Muscle of leg (tissue), 11 donors: ENCODE data around the gene CRIM1. TPM values are rescaled to one million over a fixed set of nuclear protein-coding genes. Genes with fewer than 3 reads are reported as not detected.

Experiments
- DNase-seq: peaks from one replicate; pipeline ENCODE4 v3.0.0; 2013
- H3K27ac ChIP-seq: one replicate; pipeline ENCODE4 v1.5.1; 2013; ENCODE audit warnings: mild to moderate bottlenecking, low read length, control low read depth
- H3K27me3 ChIP-seq: one replicate; pipeline ENCODE4 v1.6.1; 2013; ENCODE audit warnings: low read length; ENCODE audit not compliant: control insufficient read depth, insufficient read depth
- H3K36me3 ChIP-seq: one replicate; pipeline ENCODE4 v1.6.1; 2013; ENCODE audit warnings: low read length; ENCODE audit not compliant: control insufficient read depth, insufficient read depth
- H3K4me1 ChIP-seq: one replicate; pipeline ENCODE4 v1.6.1; 2013; ENCODE audit warnings: low read length; ENCODE audit not compliant: control insufficient read depth, insufficient read depth
- H3K4me3 ChIP-seq: one replicate; pipeline ENCODE4 v1.5.1; 2013; ENCODE audit warnings: low read length, control low read depth
- H3K9me3 ChIP-seq: replicated peaks from 2 replicates; pipeline ENCODE4 v1.6.1; 2013; ENCODE audit warnings: low read depth, low read length; ENCODE audit not compliant: control insufficient read depth
- WGBS: methylation state at CpG from one replicate; pipeline ENCODE4 v1.1.5; 2013; ENCODE audit warnings: missing lambda C conversion rate; ENCODE audit not compliant: insufficient coverage; 5-methylcytosine and 5-hydroxymethylcytosine counted together
- polyA plus RNA-seq, 8 donors: library from polyadenylated mRNA; unstranded; fragments of 120-200 nt; gene quantifications; one replicate each; pipeline versions ENCODE4 v1.2.1 to v1.2.3, GENCODE V29; 2013; ENCODE audit warnings: inconsistent platforms in 1 of 8, low replicate concordance in 1 of 8; ENCODE audit not compliant: insufficient read length in 8 of 8, insufficient read depth in 1 of 8
- total RNA-seq: library from RNA; stranded (reverse); fragments of 120-200 nt; gene quantifications from one replicate; pipeline ENCODE4 v1.2.4, GENCODE V29; 2013

CRIM1 gene
- total and polyA plus RNA-seq, 9 donors, result 14.0 to 31.8 (median 20.4) TPM

- Histone ChIP-seq H3K4me1 (no peaks in the 10 kb centered on the region), H3K4me3 (no peak overlapping the region), H3K36me3 (peaks cover 9% of the 10 kb centered on the region), H3K9me3 (no peaks in the 10 kb centered on the region), H3K27ac (no peak overlapping the region), H3K27me3 (no peaks in the 10 kb centered on the region)
- DNase-seq, result no peak
- 79% methylated on average over 3 of the region's 7 CpGs for WGBS
These were observed 107.8 kb downstream of the CRIM1 start for GRCh38 chr2:36463365-36463764.

GRCh38 chr2:36464006-36464721 lies 108.6 kb downstream of the CRIM1 start:
- no peak for DNase-seq
- Histone ChIP-seq H3K36me3 (peaks cover 9% of the 10 kb centered on the region), H3K9me3 (no peaks in the 10 kb centered on the region), H3K4me1 (peaks cover 6% of the 10 kb centered on the region), H3K27ac (no peak overlapping the region), H3K27me3 (no peaks in the 10 kb centered on the region), H3K4me3 (no peak overlapping the region)
- WGBS, result 89% methylated on average over 5 of the region's 11 CpGs

GRCh38 chr2:36466135-36466534 lies 110.6 kb downstream of the CRIM1 start:
- no peaks in the 10 kb centered on the region for H3K9me3 ChIP-seq
- no peaks in the 10 kb centered on the region for H3K27me3 ChIP-seq
- WGBS, result no CpG with 5 or more reads among the region's 4 CpGs
- DNase-seq, result no peak
- peaks cover 9% of the 10 kb centered on the region for H3K36me3 ChIP-seq
- H3K4me1 ChIP-seq, result peaks cover 11% of the 10 kb centered on the region
- no peak overlapping the region for H3K4me3 ChIP-seq
- no peak overlapping the region for H3K27ac ChIP-seq

DNA sequence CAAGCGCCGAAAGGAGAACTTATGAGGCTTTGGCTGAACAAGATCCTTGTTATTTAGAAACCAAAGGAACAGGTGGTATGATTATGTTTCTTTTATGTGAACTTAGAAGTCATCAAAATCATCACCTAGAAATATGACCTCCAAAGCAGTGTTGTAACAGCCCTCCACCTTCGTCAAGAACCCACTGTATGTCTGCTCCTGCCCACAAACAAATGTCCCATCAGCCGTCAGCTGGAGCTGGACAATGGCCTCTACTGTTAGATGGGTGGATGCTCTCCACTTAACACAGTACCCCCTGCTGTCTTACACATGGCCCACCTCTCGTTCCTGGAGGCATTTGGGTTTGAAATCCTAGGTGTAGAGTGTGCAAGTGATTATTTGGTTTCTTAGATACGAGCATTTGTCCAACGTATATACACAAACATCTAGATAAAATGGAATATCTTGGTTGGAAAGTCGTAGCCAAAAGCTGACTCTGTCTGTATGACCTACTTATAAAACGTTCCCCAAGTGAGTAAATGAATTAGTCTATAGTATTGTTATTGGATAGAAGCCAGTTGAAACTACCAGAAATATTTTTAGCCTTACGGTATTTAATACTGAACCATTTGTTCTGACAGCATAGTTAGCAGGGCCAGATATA lies 113.0 kb downstream of the CRIM1 start:
- DNase-seq, result peak; percentile 82
- H3K36me3 ChIP-seq, result peaks cover 9% of the 10 kb centered on the region
- peaks cover 11% of the 10 kb centered on the region for H3K4me1 ChIP-seq
- no peaks in the 10 kb centered on the region for H3K27me3 ChIP-seq
- no peaks in the 10 kb centered on the region for H3K9me3 ChIP-seq
- no peak overlapping the region for H3K4me3 ChIP-seq
- 87% methylated on average over 2 of the region's 10 CpGs for WGBS
- H3K27ac ChIP-seq, result peak overlapping the region; percentile 43

GRCh38 chr2:36469106-36469477 lies 113.5 kb downstream of the CRIM1 start:
- Histone ChIP-seq H3K9me3 (no peaks in the 10 kb centered on the region), H3K4me1 (peaks cover 11% of the 10 kb centered on the region), H3K27ac (peak overlapping the region; percentile 71), H3K4me3 (no peak overlapping the region), H3K36me3 (peaks cover 9% of the 10 kb centered on the region), H3K27me3 (no peaks in the 10 kb centered on the region)
- DNase-seq, result no peak
- WGBS, result 33% methylated on average over 1 of the region's 1 CpG

- no CpG with 5 or more reads among the region's 3 CpGs for WGBS
- Histone ChIP-seq H3K27me3 (no peaks in the 10 kb centered on the region), H3K4me3 (no peak overlapping the region), H3K9me3 (peaks cover 3% of the 10 kb centered on the region), H3K4me1 (peaks cover 11% of the 10 kb centered on the region), H3K36me3 (peaks cover 7% of the 10 kb centered on the region), H3K27ac (peak overlapping the region; percentile 71)
- DNase-seq, result peak; percentile 64
These were observed 114.1 kb downstream of the CRIM1 start for GRCh38 chr2:36469710-36470109.

- no peak overlapping the region for H3K4me3 ChIP-seq
- H3K9me3 ChIP-seq, result peaks cover 12% of the 10 kb centered on the region
- WGBS, result no CpG with 5 or more reads among the region's 2 CpGs
- no peak overlapping the region for H3K27ac ChIP-seq
- no peak for DNase-seq
- H3K4me1 ChIP-seq, result peaks cover 13% of the 10 kb centered on the region
- peaks cover 3% of the 10 kb centered on the region for H3K36me3 ChIP-seq
- H3K27me3 ChIP-seq, result no peaks in the 10 kb centered on the region
These were observed 117.7 kb downstream of the CRIM1 start for GRCh38 chr2:36473230-36473629.

DNA sequence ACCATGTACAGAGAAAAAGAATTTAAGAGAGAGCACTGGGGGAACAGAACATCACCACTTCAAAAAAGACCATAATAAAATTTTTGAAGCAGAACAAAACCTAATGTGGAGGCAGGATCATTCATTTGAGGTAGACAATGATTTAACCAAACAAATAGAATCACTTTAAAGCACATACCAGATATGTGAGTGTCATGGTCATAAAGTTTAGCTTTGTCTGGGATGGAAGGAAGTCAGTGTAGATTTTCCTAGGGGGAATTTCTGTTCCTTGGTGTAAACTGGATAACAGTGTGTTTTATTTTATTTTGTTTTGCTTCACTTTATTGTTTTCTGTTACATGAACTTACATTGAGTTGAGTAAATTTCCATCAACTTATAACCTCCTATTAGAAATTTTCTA lies 120.8 kb downstream of the CRIM1 start:
- no peak for DNase-seq
- H3K27ac ChIP-seq, result no peak overlapping the region
- no peak overlapping the region for H3K4me3 ChIP-seq
- peaks cover 12% of the 10 kb centered on the region for H3K9me3 ChIP-seq
- peaks cover 4% of the 10 kb centered on the region for H3K4me1 ChIP-seq
- no peaks in the 10 kb centered on the region for H3K27me3 ChIP-seq
- peaks cover 10% of the 10 kb centered on the region for H3K36me3 ChIP-seq

DNA sequence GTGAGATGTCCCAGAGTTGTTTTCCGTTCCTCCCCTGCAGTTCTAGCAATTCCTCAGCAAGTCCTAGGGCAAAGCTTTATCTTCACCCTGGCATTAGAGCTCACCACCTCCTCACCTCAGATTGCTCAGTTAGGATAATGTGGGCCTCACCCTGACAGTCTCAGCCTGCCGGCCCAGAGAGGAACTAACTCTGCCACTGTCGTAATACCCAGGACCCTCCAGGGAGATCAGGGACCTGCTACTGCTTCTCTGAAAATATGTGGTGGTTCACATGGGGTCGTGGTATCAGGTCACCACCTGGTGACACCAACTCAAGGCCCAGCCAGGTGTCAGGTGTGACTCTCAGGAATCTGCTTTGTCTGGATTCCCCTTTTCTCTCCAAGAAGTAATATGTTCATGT lies 121.7 kb downstream of the CRIM1 start:
- Histone ChIP-seq H3K27me3 (no peaks in the 10 kb centered on the region), H3K9me3 (peaks cover 12% of the 10 kb centered on the region), H3K36me3 (peaks cover 10% of the 10 kb centered on the region), H3K27ac (no peak overlapping the region), H3K4me3 (no peak overlapping the region), H3K4me1 (peaks cover 4% of the 10 kb centered on the region)
- 83% methylated on average over 3 of the region's 4 CpGs for WGBS
- no peak for DNase-seq

DNA sequence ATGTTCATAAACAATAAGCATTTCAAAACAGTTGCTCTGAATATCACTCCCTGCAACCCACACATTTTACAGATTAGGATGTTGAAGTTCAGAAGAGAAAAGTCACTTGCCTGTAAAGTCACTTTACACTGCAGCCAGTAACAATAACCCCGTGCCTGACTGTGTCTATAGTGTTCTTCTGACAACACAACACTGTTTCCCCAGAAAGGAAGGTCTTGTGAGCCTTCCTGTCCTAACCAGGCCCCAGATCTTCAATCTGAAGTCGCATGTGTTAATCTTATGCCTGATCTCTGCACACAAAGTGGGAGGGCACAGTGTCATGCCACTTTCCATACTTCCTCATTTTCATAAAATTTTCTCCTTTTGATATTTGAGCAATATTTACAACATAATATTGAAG lies 122.2 kb downstream of the CRIM1 start:
- Histone ChIP-seq H3K9me3 (peaks cover 12% of the 10 kb centered on the region), H3K4me1 (peaks cover 4% of the 10 kb centered on the region), H3K27ac (peak overlapping the region; percentile 38), H3K27me3 (no peaks in the 10 kb centered on the region), H3K36me3 (peaks cover 10% of the 10 kb centered on the region), H3K4me3 (no peak overlapping the region)
- WGBS, result 14% methylated on average over 1 of the region's 2 CpGs
- no peak for DNase-seq
